Measurements from ENCODE around the gene C3orf18.

- TF ChIP-seq, protein P1, sequence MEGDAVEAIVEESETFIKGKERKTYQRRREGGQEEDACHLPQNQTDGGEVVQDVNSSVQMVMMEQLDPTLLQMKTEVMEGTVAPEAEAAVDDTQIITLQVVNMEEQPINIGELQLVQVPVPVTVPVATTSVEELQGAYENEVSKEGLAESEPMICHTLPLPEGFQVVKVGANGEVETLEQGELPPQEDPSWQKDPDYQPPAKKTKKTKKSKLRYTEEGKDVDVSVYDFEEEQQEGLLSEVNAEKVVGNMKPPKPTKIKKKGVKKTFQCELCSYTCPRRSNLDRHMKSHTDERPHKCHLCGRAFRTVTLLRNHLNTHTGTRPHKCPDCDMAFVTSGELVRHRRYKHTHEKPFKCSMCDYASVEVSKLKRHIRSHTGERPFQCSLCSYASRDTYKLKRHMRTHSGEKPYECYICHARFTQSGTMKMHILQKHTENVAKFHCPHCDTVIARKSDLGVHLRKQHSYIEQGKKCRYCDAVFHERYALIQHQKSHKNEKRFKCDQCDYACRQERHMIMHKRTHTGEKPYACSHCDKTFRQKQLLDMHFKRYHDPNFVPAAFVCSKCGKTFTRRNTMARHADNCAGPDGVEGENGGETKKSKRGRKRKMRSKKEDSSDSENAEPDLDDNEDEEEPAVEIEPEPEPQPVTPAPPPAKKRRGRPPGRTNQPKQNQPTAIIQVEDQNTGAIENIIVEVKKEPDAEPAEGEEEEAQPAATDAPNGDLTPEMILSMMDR (IDR thresholded peaks at IDR 0.05) = no peak
- TF ChIP-seq POLR2AphosphoS5 (IDR thresholded peaks at IDR 0.05) = no peak
Observed at GRCh38 chr3:50525987-50526386, 41.6 kb downstream of the C3orf18 start.
